Measurements from ENCODE around the gene DCXR.

The DCXR gene

GRCh38 chr17:82008941-82009405, 28.5 kb downstream of the DCXR start:
- no peak for DNase-seq

GRCh38 chr17:82008258-82008940, 29.1 kb downstream of the DCXR start:
- no peak for DNase-seq

- DNase-seq: no peak
Measured at GRCh38 chr17:82007495-82008257, 29.8 kb downstream of the DCXR start.

GRCh38 chr17:82007228-82007494, 30.3 kb downstream of the DCXR start:
- no peak for DNase-seq

- peak; percentile 64 for DNase-seq
Measured at GRCh38 chr17:82006468-82007227, 30.8 kb downstream of the DCXR start.

- DNase-seq: no peak
Measured at GRCh38 chr17:82005701-82006348, 31.7 kb downstream of the DCXR start.

- DNase-seq: no peak
Measured at GRCh38 chr17:82004517-82005455, 32.7 kb downstream of the DCXR start.

GRCh38 chr17:82003411-82004381, 33.8 kb downstream of the DCXR start:
- peak; percentile 99 for DNase-seq

- DNase-seq: no peak
Measured at GRCh38 chr17:82001571-82002056, 35.9 kb downstream of the DCXR start.

- DNase-seq: no peak
Measured at GRCh38 chr17:82000803-82001570, 36.5 kb downstream of the DCXR start.

GRCh38 chr17:81999976-82000802, 37.3 kb downstream of the DCXR start:
- DNase-seq: no peak

GRCh38 chr17:81999587-81999975, 37.9 kb downstream of the DCXR start:
- DNase-seq: no peak

- no peak for DNase-seq
Measured at GRCh38 chr17:81998691-81999438, 38.6 kb downstream of the DCXR start.

- DNase-seq: no peak
Measured at GRCh38 chr17:81998212-81998611, 39.3 kb downstream of the DCXR start.

GRCh38 chr17:81996757-81997441, 40.6 kb downstream of the DCXR start:
- DNase-seq: no peak

GRCh38 chr17:81996232-81996756, 41.2 kb downstream of the DCXR start:
- DNase-seq: no peak

GRCh38 chr17:81995463-81996231, 41.9 kb downstream of the DCXR start:
- DNase-seq: no peak

All from EL (cell line).